H1 (cell line): ENCODE measurements around the gene MYBPC2. TPM values are rescaled to one million over a fixed set of nuclear protein-coding genes. Genes with fewer than 3 reads are reported as not detected.

Experiments used
- CTCF ChIA-PET: fragments of 300-600 bp; sonication (Branson Sonifier 250); formaldehyde crosslinking; loops from one replicate; lab custom pipeline; 2021; ENCODE audit not compliant: partially characterized antibody; lab: Charles Lee
- POLR2A ChIA-PET: fragments of 300-600 bp; sonication (Branson Sonifier 250); formaldehyde crosslinking; loops from one replicate; lab custom pipeline; 2021; ENCODE audit warnings: inconsistent platforms; ENCODE audit not compliant: partially characterized antibody; lab: Charles Lee
- DNase-seq, 2 experiments: peaks; one replicate each; pipeline versions ENCODE4 v3.0.0 to v3.0.0-alpha.2; 2010 to 2022; ENCODE audit warnings: low spot score in 2 of 2, low read depth in 1 of 2, mixed read lengths in 1 of 2
- FAIRE-seq: peaks from 2 replicates; lab custom pipeline; 2011; peaks lifted over from hg19 to GRCh38; lab: Jason Lieb, UNC
- H2AFZ ChIP-seq: 2 replicates; pipeline ENCODE4 v1.8.1; 2012; ENCODE audit warnings: low read length, inconsistent platforms
- H2AK5ac ChIP-seq: 2 replicates; pipeline ENCODE4 v1.6.1; 2013; ENCODE audit warnings: low read depth, low read length
- H2BK120ac ChIP-seq: replicated peaks from 2 replicates; pipeline ENCODE3; 2013; ENCODE audit warnings: low read depth, low read length, inconsistent platforms
- H2BK12ac ChIP-seq: 2 replicates; pipeline ENCODE4 v1.6.1; 2013; ENCODE audit warnings: low read depth, low read length
- H2BK15ac ChIP-seq: 2 replicates; pipeline ENCODE4 v1.6.1; 2013; ENCODE audit warnings: low read length
- H2BK20ac ChIP-seq: 2 replicates; pipeline ENCODE4 v1.6.1; 2013; ENCODE audit warnings: low read length
- H2BK5ac ChIP-seq: 2 replicates; pipeline ENCODE4 v1.6.1; 2013; ENCODE audit warnings: low read depth, low read length
- H3K14ac ChIP-seq: 2 replicates; pipeline ENCODE4 v1.6.1; 2013; ENCODE audit warnings: inconsistent platforms; ENCODE audit not compliant: insufficient read length
- H3K18ac ChIP-seq: 2 replicates; pipeline ENCODE4 v1.6.1; 2013; ENCODE audit warnings: low read length; ENCODE audit errors: extremely low read depth
- H3K23ac ChIP-seq: 2 replicates; pipeline ENCODE4 v1.6.1; 2013; ENCODE audit warnings: inconsistent platforms; ENCODE audit not compliant: insufficient read length
- H3K23me2 ChIP-seq: 2 replicates; pipeline ENCODE4 v1.6.1; 2013; ENCODE audit warnings: low read depth, low read length
- H3K27ac ChIP-seq: 2 replicates; pipeline ENCODE4 v1.6.1; 2011; ENCODE audit warnings: low read depth, low read length, inconsistent platforms
- H3K27me3 ChIP-seq, 4 experiments: replicated peaks in 1 of 4; 1 replicate in 1 of 4; 2 replicates in 3 of 4; pipeline versions ENCODE4 v1.6.1 to v1.8.1; 2011 to 2013; ENCODE audit warnings: low read length in 3 of 4, mild to moderate bottlenecking in 3 of 4, inconsistent platforms in 2 of 4, mixed read lengths in 2 of 4, moderate library complexity in 1 of 4; ENCODE audit not compliant: control insufficient read depth in 3 of 4, insufficient read depth in 3 of 4; ENCODE audit errors: extremely low read depth in 1 of 4
- H3K36me3 ChIP-seq, 4 experiments: 2 replicates each; pipeline versions ENCODE4 v1.6.1 to v1.8.1; 2011 to 2013; ENCODE audit warnings: mild to moderate bottlenecking in 4 of 4, low read length in 3 of 4, moderate library complexity in 2 of 4, control low read depth in 1 of 4, inconsistent platforms in 1 of 4; ENCODE audit not compliant: insufficient read depth in 4 of 4, control insufficient read depth in 2 of 4
- H3K4ac ChIP-seq: replicated peaks from 2 replicates; pipeline ENCODE3; 2013; ENCODE audit warnings: low read length, low read depth, mixed read lengths, inconsistent platforms; ENCODE audit not compliant: insufficient read length
- H3K4me1 ChIP-seq, 4 experiments: replicated peaks in 1 of 4; 1 replicate in 1 of 4; 2 replicates in 3 of 4; pipeline versions ENCODE4 v1.6.1 to v1.8.1; 2011 to 2013; ENCODE audit warnings: low read length in 3 of 4, inconsistent platforms in 2 of 4, mixed read lengths in 1 of 4; ENCODE audit not compliant: insufficient read depth in 4 of 4, control insufficient read depth in 3 of 4
- H3K4me2 ChIP-seq, 2 experiments: 2 replicates each; pipeline versions ENCODE4 v1.6.1 to v1.8.1; 2011 to 2013; ENCODE audit warnings: low read depth in 2 of 2, low read length in 2 of 2, control low read depth in 1 of 2, inconsistent platforms in 1 of 2, mild to moderate bottlenecking in 1 of 2; ENCODE audit not compliant: insufficient read depth in 1 of 2
- H3K4me3 ChIP-seq, 4 experiments: fragments of 200-600, 300-600 bp in 1 of 4; sonication (generic), shearing (Covaris generic), sonication (Bioruptor Twin) in 1 of 4; 2 replicates each; pipeline versions ENCODE4 v1.5.1 to v1.8.1; 2011 to 2016; ENCODE audit warnings: low read length in 4 of 4, low read depth in 3 of 4, control low read depth in 2 of 4, inconsistent platforms in 2 of 4, mild to moderate bottlenecking in 2 of 4, mixed read lengths in 1 of 4, moderate library complexity in 1 of 4; ENCODE audit not compliant: insufficient read depth in 2 of 4; ENCODE audit errors: extremely low read depth in 1 of 4
- H3K56ac ChIP-seq: replicated peaks from 2 replicates; pipeline ENCODE3; 2013; ENCODE audit warnings: low read depth, mild to moderate bottlenecking, mixed read lengths, low read length, inconsistent platforms; ENCODE audit not compliant: insufficient read length
- H3K79me1 ChIP-seq: 2 replicates; pipeline ENCODE4 v1.6.1; 2013; ENCODE audit warnings: low read depth, low read length, control low read depth
- H3K79me2 ChIP-seq, 2 experiments: 2 replicates each; pipeline versions ENCODE4 v1.6.1 to v1.8.1; 2012 to 2013; ENCODE audit warnings: low read length in 2 of 2, mild to moderate bottlenecking in 2 of 2, inconsistent platforms in 1 of 2; ENCODE audit not compliant: insufficient read depth in 2 of 2, control insufficient read depth in 1 of 2
- H3K9ac ChIP-seq, 4 experiments: replicated peaks in 1 of 4; 1 replicate in 1 of 4; 2 replicates in 3 of 4; pipeline versions ENCODE4 v1.6.1 to v1.8.1; 2011 to 2013; ENCODE audit warnings: low read depth in 3 of 4, low read length in 3 of 4, control low read depth in 2 of 4, mild to moderate bottlenecking in 2 of 4, moderate library complexity in 2 of 4, inconsistent platforms in 1 of 4; ENCODE audit errors: extremely low read depth in 1 of 4
- H3K9me3 ChIP-seq, 2 experiments: 2 replicates each; pipeline versions ENCODE4 v1.6.1 to v1.8.1; 2012 to 2013; ENCODE audit warnings: mild to moderate bottlenecking in 2 of 2, moderate library complexity in 2 of 2, control low read depth in 1 of 2, inconsistent platforms in 1 of 2, low read depth in 1 of 2, low read length in 1 of 2, mixed read lengths in 1 of 2; ENCODE audit not compliant: insufficient read depth in 2 of 2
- H4K20me1 ChIP-seq, 2 experiments: replicated peaks in 1 of 2; 2 replicates each; pipeline versions ENCODE3 to v1.8.1; 2011 to 2013; ENCODE audit warnings: inconsistent platforms in 2 of 2, low read length in 2 of 2, mild to moderate bottlenecking in 1 of 2; ENCODE audit not compliant: insufficient read depth in 2 of 2, control insufficient read depth in 1 of 2
- H4K5ac ChIP-seq: 2 replicates; pipeline ENCODE4 v1.6.1; 2013; ENCODE audit warnings: low read length, low read depth, mixed read lengths, inconsistent platforms; ENCODE audit not compliant: insufficient read length
- H4K8ac ChIP-seq: 2 replicates; pipeline ENCODE4 v1.8.0; 2013; ENCODE audit warnings: mild to moderate bottlenecking, moderate library complexity, low read length, inconsistent platforms; ENCODE audit not compliant: insufficient read depth; ENCODE audit errors: extremely low read depth
- H4K91ac ChIP-seq: replicated peaks from 2 replicates; pipeline ENCODE3; 2013; ENCODE audit warnings: low read length, mixed read lengths, inconsistent platforms; ENCODE audit not compliant: insufficient read length
- EZH2 ChIP-seq: fragments of 200-600 bp; sonication (generic); IDR thresholded peaks from 2 replicates; pipeline ENCODE4 v1.7.1; 2012; ENCODE audit warnings: low read depth, mild to moderate bottlenecking, moderate library complexity, low read length, inconsistent platforms; ENCODE audit not compliant: severe bottlenecking
- KDM1A ChIP-seq: fragments of 200-600, 300-600 bp; sonication (generic); IDR thresholded peaks from 2 replicates; pipeline ENCODE4 v1.7.1; 2016; ENCODE audit warnings: mild to moderate bottlenecking, low read length, borderline replicate concordance
- MAFK ChIP-seq: IDR thresholded peaks from 2 replicates; pipeline ENCODE4 v1.6.1; 2012; ENCODE audit warnings: low read depth, mild to moderate bottlenecking, improper control_type of control experiment, low read length
- WGBS, 2 experiments: shearing (Covaris generic) in 1 of 2; methylation state at CpG; one replicate each; pipeline versions ENCODE4 v1.1.6 to v1.1.7; 2013 to 2015; ENCODE audit warnings: low lambda C conversion rate in 2 of 2, mixed read lengths in 2 of 2, inconsistent platforms in 1 of 2, low coverage in 1 of 2, missing lambda C conversion rate in 1 of 2; ENCODE audit not compliant: insufficient replicate concordance in 2 of 2, insufficient coverage in 1 of 2, insufficient read length in 1 of 2; ENCODE audit errors: extremely low coverage in 1 of 2, missing lambda C conversion rate in 1 of 2; 5-methylcytosine and 5-hydroxymethylcytosine counted together
- polyA plus RNA-seq, 7 experiments: library from polyadenylated mRNA; depleted of rRNA in 3 of 7; stranded (reverse) in 5 of 7; unstranded in 2 of 7; fragments of >200 nt in 5 of 7; fragments of 200-250 nt in 2 of 7; gene quantifications; 1 replicate in 5 of 7; 2 replicates in 1 of 7; 4 replicates in 1 of 7; pipeline versions ENCODE4 v1.2.1 to v1.2.3, GENCODE V29; 2011 to 2013; ENCODE audit warnings: missing spikeins in 2 of 7, mixed read lengths in 2 of 7
- total RNA-seq: library from RNA; stranded (reverse); fragmentation: NEBNext Ultra II Directional; extraction: Animal tissue kit (Norgen Biotek cat#: 25700); gene quantifications from 2 replicates; pipeline ENCODE4 v1.2.1, GENCODE V29; 2021

MYBPC2 gene
- total and polyA plus RNA-seq, 2 of the 8 experiments (the other 6 are each of a cell fraction or from before 2014, with no cell fraction given), result 1.8 to 3.1 TPM

DNA sequence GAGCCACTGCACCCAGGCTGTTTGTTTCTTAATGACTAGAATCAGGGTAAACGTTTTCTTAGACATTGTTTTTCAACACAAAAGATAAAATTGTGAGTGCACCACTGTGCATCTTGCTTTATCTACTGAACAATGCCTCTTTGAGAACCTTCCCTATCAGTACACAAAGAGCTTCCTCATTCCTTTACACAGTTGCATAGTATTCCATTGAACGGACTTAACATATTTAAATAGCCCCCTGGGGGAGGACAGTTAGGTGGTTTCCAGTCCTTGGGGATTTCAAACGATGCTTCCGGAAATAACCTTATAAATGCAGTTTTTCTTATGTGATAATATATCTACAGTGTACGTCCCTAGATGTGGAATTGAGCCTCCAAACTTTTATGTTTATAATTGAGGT lies 39.9 kb upstream of the MYBPC2 start:
- no peak overlapping the region for H4K91ac ChIP-seq
- ChIA-PET POLR2A (interaction anchor here (1.1 to 2.3 kb wide), 2 partner anchors 8 to 17 kb away, joined by 3 to 11 read pairs; partner anchors contain the start of gene POLD1), CTCF (interaction anchor here (1.0 kb wide), 1 partner anchor 19 kb away, joined by 3 read pairs; no protein-coding TSS in a partner anchor)
- no peak overlapping the region for H2BK12ac ChIP-seq
- peaks cover 6% of the 10 kb centered on the region for H3K79me1 ChIP-seq
- H4K8ac ChIP-seq, result no peak overlapping the region
- no peaks in the 10 kb centered on the region for H3K23me2 ChIP-seq
- no peak overlapping the region for H3K4ac ChIP-seq
- no peak overlapping the region for H2AFZ ChIP-seq
- no peak overlapping the region for H3K18ac ChIP-seq
- H3K4me2 ChIP-seq, result no peak overlapping the region
- no peak overlapping the region for H3K27ac ChIP-seq
- TF ChIP-seq MAFK (no peak), KDM1A (peak; percentile 23; the same call in 1 of the 2 replicates), EZH2 (no peak)
- no peak overlapping the region for H3K9ac ChIP-seq
- 90% methylated on average over 5 of the region's 5 CpGs; no CpG with 5 or more reads in 1 of the 2 experiments for WGBS, 2 experiments
- no peak overlapping the region for H2BK5ac ChIP-seq
- no peak overlapping the region for H4K5ac ChIP-seq
- H3K14ac ChIP-seq, result no peak overlapping the region
- H3K27me3 ChIP-seq, result no peaks in the 10 kb centered on the region
- peaks cover 4 to 14% of the 10 kb centered on the region in 2 experiments; a peak in 2 of 4 replicates for H3K9me3 ChIP-seq
- no peak overlapping the region for H2BK15ac ChIP-seq
- peaks cover 0 to 44% of the 10 kb centered on the region in 2 experiments; a peak in 3 of 4 replicates for H3K79me2 ChIP-seq
- no peak overlapping the region for H2AK5ac ChIP-seq
- H3K56ac ChIP-seq, result no peak overlapping the region
- no peak overlapping the region for H3K23ac ChIP-seq
- H3K4me3 ChIP-seq, result no peak overlapping the region
- DNase-seq (no peak), FAIRE-seq (no peak)
- H4K20me1 ChIP-seq, result peaks cover under 1 to 2% of the 10 kb centered on the region in 2 experiments
- H2BK20ac ChIP-seq, result no peak overlapping the region
- H3K36me3 ChIP-seq, result peaks cover under 1 to 25% (median 9%) of the 10 kb centered on the region in 4 experiments; a peak in 6 of 8 replicates
- no peaks in the 10 kb centered on the region for H3K4me1 ChIP-seq
- no peak overlapping the region for H2BK120ac ChIP-seq
